Astrocyte (in vitro differentiated cells and primary cell): ENCODE data around the gene OLFML3.

Experiments
- CTCF ChIP-seq: IDR thresholded peaks from 2 replicates; pipeline ENCODE4 v1.5.1; 2011; ENCODE audit warnings: low read depth, mild to moderate bottlenecking, inconsistent platforms, low read length, moderate library complexity; ENCODE audit not compliant: insufficient read depth
- EZH2 ChIP-seq: IDR thresholded peaks from 2 replicates; pipeline ENCODE4 v1.6.1; 2012; ENCODE audit warnings: mild to moderate bottlenecking, low read length, inconsistent platforms; ENCODE audit not compliant: insufficient read depth

- TF ChIP-seq CTCF (no peak), EZH2 (no peak)
Observed at GRCh38 chr1:113957984-113958383, 21.3 kb upstream of the OLFML3 start.
